OCI-LY1 (cell line): Measurements from ENCODE around the gene MYO9A.

Experiments
- H2AFZ ChIP-seq: fragments of 200-600 bp; sonication (generic), shearing (Covaris generic); 2 replicates; pipeline ENCODE4 v1.6.0; 2014; ENCODE audit warnings: antibody characterized with exemption, mild to moderate bottlenecking, low read length
- H3F3A ChIP-seq: fragments of 200-600 bp; sonication (generic), shearing (Covaris generic); 2 replicates; pipeline ENCODE4 v1.6.0; 2014; ENCODE audit warnings: mild to moderate bottlenecking, antibody characterized with exemption, low read length, moderate library complexity; ENCODE audit not compliant: insufficient read depth
- H3K27ac ChIP-seq: fragments of 200-600 bp; sonication (generic); 2 replicates; pipeline ENCODE4 v1.5.1; 2014; ENCODE audit warnings: low read length, mixed run types, mild to moderate bottlenecking, low read depth; ENCODE audit not compliant: poor library complexity, severe bottlenecking
- H3K27me3 ChIP-seq: fragments of 200-600 bp; sonication (generic); 2 replicates; pipeline ENCODE4 v1.6.0; 2014; ENCODE audit warnings: antibody characterized with exemption, mild to moderate bottlenecking, low read length, moderate library complexity; ENCODE audit not compliant: insufficient read depth
- H3K36me3 ChIP-seq: fragments of 200-600 bp; sonication (generic); 2 replicates; pipeline ENCODE4 v1.6.1; 2014; ENCODE audit warnings: mild to moderate bottlenecking, antibody characterized with exemption, low read length, moderate library complexity, mixed read lengths; ENCODE audit not compliant: insufficient read depth
- H3K4me1 ChIP-seq: fragments of 200-600 bp; sonication (generic); 2 replicates; pipeline ENCODE4 v1.5.1; 2014; ENCODE audit warnings: mild to moderate bottlenecking, low read length, moderate library complexity; ENCODE audit not compliant: insufficient read depth, severe bottlenecking
- H3K4me2 ChIP-seq: fragments of 200-600 bp; sonication (generic), shearing (Covaris generic); 2 replicates; pipeline ENCODE4 v1.6.1; 2014; ENCODE audit warnings: low read length
- H3K4me3 ChIP-seq: fragments of 200-600 bp; sonication (generic); 2 replicates; pipeline ENCODE4 v1.5.1; 2014; ENCODE audit warnings: low read length, low read depth, mild to moderate bottlenecking, mixed read lengths; ENCODE audit not compliant: poor library complexity, severe bottlenecking
- H3K79me2 ChIP-seq: fragments of 200-600 bp; shearing (Covaris generic); 2 replicates; pipeline ENCODE4 v1.6.1; 2016; ENCODE audit warnings: mixed run types, low read length, mixed read lengths; ENCODE audit not compliant: insufficient read depth
- H3K9ac ChIP-seq: fragments of 200-600 bp; sonication (generic), shearing (Covaris generic); 2 replicates; pipeline ENCODE4 v1.6.1; 2014; ENCODE audit warnings: mild to moderate bottlenecking, low read length, mixed read lengths
- H3K9me2 ChIP-seq: fragments of 200-600 bp; sonication (generic), shearing (Covaris generic); 2 replicates; pipeline ENCODE4 v1.6.1; 2014; ENCODE audit warnings: low read depth, mild to moderate bottlenecking, low read length, mixed read lengths
- H3K9me3 ChIP-seq: fragments of 200-600 bp; shearing (Covaris generic); 2 replicates; pipeline ENCODE4 v1.6.1; 2014; ENCODE audit warnings: low read length, mixed read lengths
- H4K20me1 ChIP-seq: fragments of 200-600 bp; sonication (generic), shearing (Covaris generic); 2 replicates; pipeline ENCODE4 v1.6.0; 2016; ENCODE audit warnings: mild to moderate bottlenecking, low read length; ENCODE audit not compliant: insufficient read depth
- CTCF ChIP-seq: fragments of 200-600 bp; sonication (generic), shearing (Covaris generic); IDR thresholded peaks from 2 replicates; pipeline ENCODE4 v1.5.1; 2017; ENCODE audit warnings: mild to moderate bottlenecking, antibody characterized with exemption, low read length, moderate library complexity, mixed read lengths
- EZH2 ChIP-seq: fragments of 200-600 bp; sonication (generic), shearing (Covaris generic); IDR thresholded peaks from 2 replicates; pipeline ENCODE4 v1.8.0; 2017; ENCODE audit warnings: borderline replicate concordance, mixed run types, mild to moderate bottlenecking, antibody characterized with exemption, low read length, moderate library complexity, mixed read lengths

MYO9A gene

DNA sequence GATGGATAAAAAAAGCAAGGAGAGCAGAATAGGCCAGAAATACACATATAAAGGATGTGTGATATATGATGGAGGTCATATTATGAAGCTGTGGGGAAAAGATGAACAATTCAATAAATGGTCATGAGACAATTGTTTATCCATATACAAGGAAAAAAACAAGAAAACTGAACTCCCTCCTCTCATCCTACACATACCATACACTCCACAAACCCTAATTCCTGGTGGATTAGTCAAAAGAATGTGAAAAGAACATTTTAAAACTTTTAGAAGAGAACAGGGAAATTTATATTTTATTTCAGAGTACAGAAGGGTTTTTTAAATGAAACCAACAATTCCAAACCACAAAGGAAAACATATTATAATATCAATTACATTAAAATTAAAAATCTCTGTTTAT is 342.1 kb downstream of the MYO9A start:
- no peak overlapping the region for H3K4me3 ChIP-seq
- H3K4me1 ChIP-seq, result no peaks in the 10 kb centered on the region
- no peaks in the 10 kb centered on the region for H3K79me2 ChIP-seq
- H3K36me3 ChIP-seq, result no peaks in the 10 kb centered on the region
- H2AFZ ChIP-seq, result no peak overlapping the region
- H3K9ac ChIP-seq, result no peak overlapping the region
- H4K20me1 ChIP-seq, result no peaks in the 10 kb centered on the region
- H3K4me2 ChIP-seq, result no peak overlapping the region
- H3K27ac ChIP-seq, result no peak overlapping the region
- no peaks in the 10 kb centered on the region for H3K9me2 ChIP-seq
- no peaks in the 10 kb centered on the region for H3K27me3 ChIP-seq
- TF ChIP-seq CTCF (no peak), EZH2 (no peak)
- H3K9me3 ChIP-seq, result no peaks in the 10 kb centered on the region
- H3F3A ChIP-seq, result no peaks in the 10 kb centered on the region

DNA sequence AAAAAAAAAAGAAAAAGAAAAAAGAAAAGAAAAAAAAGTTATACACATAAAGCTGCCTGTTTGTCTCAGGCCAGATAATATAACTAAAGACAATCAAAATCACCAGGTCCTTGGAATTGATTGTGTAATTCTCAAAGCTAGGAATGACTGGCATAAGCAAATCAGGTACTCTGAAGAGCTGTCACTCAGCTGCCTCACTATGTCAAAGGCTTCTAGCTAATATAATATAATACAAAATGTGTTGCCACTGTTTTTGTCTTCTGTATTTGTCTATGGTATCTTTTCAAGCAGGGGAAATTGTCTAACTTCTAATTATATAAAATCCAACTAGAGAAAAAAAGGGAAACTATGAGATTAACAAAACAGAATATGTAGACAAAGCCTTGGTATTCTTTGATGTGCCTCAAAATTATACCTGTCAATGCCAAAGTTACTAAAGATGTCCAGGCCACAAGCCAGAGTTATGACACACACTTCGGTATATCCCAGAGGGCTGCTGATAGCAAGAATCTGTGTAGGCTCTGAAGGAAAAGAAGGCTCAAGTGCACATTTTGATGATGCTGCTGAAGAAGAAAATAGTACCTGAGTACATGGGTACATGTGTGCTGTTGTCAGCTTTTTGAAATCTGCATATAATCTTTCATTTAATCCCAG is 344.6 kb downstream of the MYO9A start:
- H3F3A ChIP-seq, result no peaks in the 10 kb centered on the region
- no peak overlapping the region for H3K27ac ChIP-seq
- no peak overlapping the region for H3K9ac ChIP-seq
- no peak for TF ChIP-seq CTCF
- no peak for TF ChIP-seq EZH2
- H3K9me2 ChIP-seq, result no peaks in the 10 kb centered on the region
- H3K4me2 ChIP-seq, result no peak overlapping the region
- H3K4me1 ChIP-seq, result no peaks in the 10 kb centered on the region
- H3K27me3 ChIP-seq, result no peaks in the 10 kb centered on the region
- no peaks in the 10 kb centered on the region for H3K9me3 ChIP-seq
- H3K36me3 ChIP-seq, result no peaks in the 10 kb centered on the region
- no peaks in the 10 kb centered on the region for H3K79me2 ChIP-seq
- no peak overlapping the region for H3K4me3 ChIP-seq
- no peak overlapping the region for H2AFZ ChIP-seq
- no peaks in the 10 kb centered on the region for H4K20me1 ChIP-seq
